HCT116 (cell line): Measurements from ENCODE around the gene RASGRF1.

Experiments used
- CTCF ChIP-seq, 3 experiments: fragments of 200-600 bp in 1 of 3; sonication (generic) in 1 of 3; IDR thresholded peaks in 2 of 3; conservative IDR thresholded peaks in 1 of 3; 2 replicates each; pipeline ENCODE4 v1.5.1; 2012 to 2017; ENCODE audit warnings: low read depth in 2 of 3, low read length in 2 of 3, antibody characterized with exemption in 1 of 3, borderline replicate concordance in 1 of 3, control low read depth in 1 of 3, mild to moderate bottlenecking in 1 of 3, mixed read lengths in 1 of 3, mixed run types in 1 of 3, moderate library complexity in 1 of 3; ENCODE audit not compliant: insufficient read depth in 1 of 3
- EZH2 ChIP-seq: fragments of 200-600 bp; sonication (generic); IDR thresholded peaks from 2 replicates; pipeline ENCODE4 v1.6.1; 2017; ENCODE audit warnings: antibody characterized with exemption, mixed run types
- EZH2phosphoT487 ChIP-seq: fragments of 200-600 bp; IDR thresholded peaks from 2 replicates; pipeline ENCODE4 v1.6.1; 2018; ENCODE audit warnings: antibody characterized with exemption, borderline replicate concordance
- POLR2A ChIP-seq: IDR thresholded peaks from 2 replicates; pipeline ENCODE4 v1.7.0; 2011; ENCODE audit warnings: borderline replicate concordance; ENCODE audit not compliant: insufficient read depth, insufficient read length; ENCODE audit errors: extremely low read depth
- TCF7L2 ChIP-seq: IDR thresholded peaks from 2 replicates; pipeline ENCODE4 v1.7.0; 2011; ENCODE audit warnings: borderline replicate concordance, inconsistent platforms; ENCODE audit not compliant: insufficient read depth, insufficient read length; ENCODE audit errors: extremely low read depth

GRCh38 chr15:78988361-78988911 is 102.1 kb downstream of the RASGRF1 start:
- TF ChIP-seq TCF7L2 (no peak), EZH2 (no peak), EZH2phosphoT487 (no peak), POLR2A (no peak), CTCF (IDR thresholded peaks at IDR 0.05 in 2 of 3, conservative IDR thresholded peaks at IDR 0.05 in 1 of 3; ENCODE audit: borderline replicate concordance in 1 of 3, insufficient read depth in 1 of 3, low read depth in 2 of 3, low read length in 2 of 3) (no peak)
